Trophoblast cell (in vitro differentiated cells and primary cell): ENCODE results near the gene MYF5. TPM values are rescaled to one million over a fixed set of nuclear protein-coding genes. Genes with fewer than 3 reads are reported as not detected.
"Not testable (repeated sequence)": the region's sequence is repeated elsewhere in the genome, so short reads cannot be mapped to it uniquely, and the experiment has no call there.

ENCODE experiments used
- DNase-seq, 2 donors: peaks; one replicate each; pipeline ENCODE4 v3.0.0-alpha.2; 2016
- H2AFZ ChIP-seq: 2 replicates; pipeline ENCODE4 v1.6.1; 2013; ENCODE audit warnings: low read length, moderate library complexity, mild to moderate bottlenecking; ENCODE audit not compliant: insufficient read depth, poor library complexity
- H2AK5ac ChIP-seq: 2 replicates; pipeline ENCODE4 v1.6.1; 2013; ENCODE audit warnings: mild to moderate bottlenecking, low read length
- H2BK120ac ChIP-seq: 2 replicates; pipeline ENCODE4 v1.6.1; 2013; ENCODE audit warnings: low read length, mild to moderate bottlenecking, moderate library complexity; ENCODE audit not compliant: insufficient read depth, poor library complexity
- H2BK12ac ChIP-seq: 2 replicates; pipeline ENCODE4 v1.6.1; 2013; ENCODE audit warnings: mild to moderate bottlenecking, low read length, moderate library complexity
- H2BK5ac ChIP-seq: 2 replicates; pipeline ENCODE4 v1.6.1; 2013; ENCODE audit warnings: low read length, low read depth, moderate library complexity, mild to moderate bottlenecking; ENCODE audit not compliant: poor library complexity
- H3K14ac ChIP-seq: 2 replicates; pipeline ENCODE4 v1.6.1; 2013; ENCODE audit warnings: mild to moderate bottlenecking, low read length
- H3K18ac ChIP-seq: 2 replicates; pipeline ENCODE4 v1.6.1; 2013; ENCODE audit warnings: mild to moderate bottlenecking, low read length
- H3K23ac ChIP-seq: 2 replicates; pipeline ENCODE4 v1.6.1; 2013; ENCODE audit warnings: low read length
- H3K27ac ChIP-seq: 2 replicates; pipeline ENCODE4 v1.5.1; 2013; ENCODE audit warnings: low read depth, mild to moderate bottlenecking, inconsistent platforms, low read length, moderate library complexity
- H3K27me3 ChIP-seq: 2 replicates; pipeline ENCODE4 v1.6.1; 2013; ENCODE audit warnings: inconsistent platforms, mild to moderate bottlenecking, low read length, moderate library complexity; ENCODE audit not compliant: insufficient read depth
- H3K36me3 ChIP-seq, 2 experiments: 1 replicate in 1 of 2; 2 replicates in 1 of 2; pipeline ENCODE4 v1.6.1; 2013; ENCODE audit warnings: low read length in 2 of 2, mild to moderate bottlenecking in 2 of 2, moderate library complexity in 1 of 2; ENCODE audit not compliant: insufficient read depth in 2 of 2, control insufficient read depth in 1 of 2
- H3K4ac ChIP-seq: 2 replicates; pipeline ENCODE4 v1.6.1; 2013; ENCODE audit warnings: low read depth, mild to moderate bottlenecking, low read length, moderate library complexity
- H3K4me1 ChIP-seq, 2 experiments: 1 replicate in 1 of 2; 2 replicates in 1 of 2; pipeline ENCODE4 v1.6.1; 2013; ENCODE audit warnings: low read length in 2 of 2, mild to moderate bottlenecking in 2 of 2, moderate library complexity in 1 of 2; ENCODE audit not compliant: insufficient read depth in 2 of 2, control insufficient read depth in 1 of 2
- H3K4me2 ChIP-seq: 2 replicates; pipeline ENCODE4 v1.6.1; 2013; ENCODE audit warnings: inconsistent platforms, mild to moderate bottlenecking, low read length, moderate library complexity
- H3K4me3 ChIP-seq: 2 replicates; pipeline ENCODE4 v1.5.1; 2013; ENCODE audit warnings: mild to moderate bottlenecking, low read depth, low read length, inconsistent platforms
- H3K79me1 ChIP-seq: one replicate; pipeline ENCODE4 v1.6.1; 2013; ENCODE audit warnings: low read length
- H3K79me2 ChIP-seq: 2 replicates; pipeline ENCODE4 v1.6.1; 2013; ENCODE audit warnings: low read length, mild to moderate bottlenecking; ENCODE audit not compliant: control insufficient read depth, insufficient read depth, poor library complexity
- H3K9ac ChIP-seq: 2 replicates; pipeline ENCODE4 v1.6.1; 2013; ENCODE audit warnings: mild to moderate bottlenecking, low read length
- H3K9me3 ChIP-seq: 2 replicates; pipeline ENCODE4 v1.6.1; 2013; ENCODE audit warnings: low read depth, mild to moderate bottlenecking, control low read depth, inconsistent platforms, low read length; ENCODE audit not compliant: insufficient read depth
- H4K12ac ChIP-seq: 2 replicates; pipeline ENCODE4 v1.6.1; 2013; ENCODE audit warnings: low read depth, mild to moderate bottlenecking, low read length, moderate library complexity
- H4K8ac ChIP-seq: 2 replicates; pipeline ENCODE4 v1.6.1; 2013; ENCODE audit warnings: low read depth, mild to moderate bottlenecking, low read length, moderate library complexity
- H4K91ac ChIP-seq: one replicate; pipeline ENCODE4 v1.6.1; 2013; ENCODE audit warnings: low read depth, mild to moderate bottlenecking, low read length, moderate library complexity
- WGBS: extraction: QIAGEN DNeasy Blood & Tissue Kit; methylation state at CpG from one replicate; pipeline ENCODE4 v1.1.7; 2013; ENCODE audit warnings: missing lambda C conversion rate; ENCODE audit not compliant: insufficient read length, insufficient coverage; ENCODE audit errors: extremely low coverage; 5-methylcytosine and 5-hydroxymethylcytosine counted together
- polyA plus RNA-seq: library from polyadenylated mRNA; stranded (reverse); fragments of 200-250 nt; gene quantifications from 2 replicates; pipeline ENCODE4 v1.2.3, GENCODE V29; 2013

The MYF5 gene
- not detected in 2 replicates for polyA plus RNA-seq

- no peak within 1 kb of the TSS for H2AK5ac ChIP-seq
- H3K4me1 ChIP-seq: no peaks in the 10 kb centered on the region
- no peaks in the 10 kb centered on the region for H3K9me3 ChIP-seq
- no peaks in the 10 kb centered on the region for H3K79me1 ChIP-seq
- no peak within 1 kb of the TSS for H4K12ac ChIP-seq
- H3K4me3 ChIP-seq: no peak within 1 kb of the TSS
- WGBS: no CpG with 5 or more reads among the region's 45 CpGs
- H3K27me3 ChIP-seq: no peaks in the 10 kb centered on the region
- no peak for DNase-seq
- H2BK120ac ChIP-seq: no peak within 1 kb of the TSS
- no peak within 1 kb of the TSS for H3K18ac ChIP-seq
- no peak within 1 kb of the TSS for H3K27ac ChIP-seq
- H4K8ac ChIP-seq: no peak within 1 kb of the TSS
- no peak within 1 kb of the TSS for H2BK12ac ChIP-seq
- no peak within 1 kb of the TSS for H2AFZ ChIP-seq
- H3K23ac ChIP-seq: no peak within 1 kb of the TSS
- no peaks in the 10 kb centered on the region for H3K36me3 ChIP-seq
- no peak within 1 kb of the TSS for H3K14ac ChIP-seq
- H3K9ac ChIP-seq: no peak within 1 kb of the TSS
- H3K4ac ChIP-seq: no peak within 1 kb of the TSS
- no peaks in the 10 kb centered on the region for H3K79me2 ChIP-seq
- no peak within 1 kb of the TSS for H3K4me2 ChIP-seq
- H4K91ac ChIP-seq: no peak within 1 kb of the TSS
- H2BK5ac ChIP-seq: no peak within 1 kb of the TSS
Measured at GRCh38 chr12:80716696-80717469, at the start of gene MYF5. MYF5 (plus strand) TSS chr12:80716912; CDS start chr12:80717064, 152 bp downstream.

- H2AK5ac ChIP-seq: no peak overlapping the region
- H2AFZ ChIP-seq: no peak overlapping the region
- H3K4me3 ChIP-seq: no peak overlapping the region
- no peak overlapping the region for H2BK12ac ChIP-seq
- H3K79me2 ChIP-seq: no peaks in the 10 kb centered on the region
- H3K23ac ChIP-seq: no peak overlapping the region
- no peak overlapping the region for H2BK120ac ChIP-seq
- H3K79me1 ChIP-seq: no peaks in the 10 kb centered on the region
- no peak overlapping the region for H3K4ac ChIP-seq
- no peak overlapping the region for H4K91ac ChIP-seq
- no peak overlapping the region for H4K12ac ChIP-seq
- no CpG with 5 or more reads among the region's 5 CpGs for WGBS
- H3K14ac ChIP-seq: no peak overlapping the region
- no peak overlapping the region for H3K9ac ChIP-seq
- H4K8ac ChIP-seq: no peak overlapping the region
- no peaks in the 10 kb centered on the region for H3K27me3 ChIP-seq
- no peaks in the 10 kb centered on the region for H3K36me3 ChIP-seq
- no peaks in the 10 kb centered on the region for H3K9me3 ChIP-seq
- no peak overlapping the region for H3K27ac ChIP-seq
- H3K18ac ChIP-seq: no peak overlapping the region
- no peaks in the 10 kb centered on the region for H3K4me1 ChIP-seq
- DNase-seq: no peak
- no peak overlapping the region for H2BK5ac ChIP-seq
- H3K4me2 ChIP-seq: no peak overlapping the region
Measured at GRCh38 chr12:80670214-80670613, 46.5 kb upstream of the MYF5 start.

- not testable (repeated sequence) for H3K4me2 ChIP-seq, H3K36me3 ChIP-seq, H3K4me3 ChIP-seq, H3K9ac ChIP-seq, H2AFZ ChIP-seq, H3K18ac ChIP-seq, H2BK5ac ChIP-seq, H3K27me3 ChIP-seq, H2AK5ac ChIP-seq, H3K14ac ChIP-seq, H4K8ac ChIP-seq, H3K4ac ChIP-seq, DNase-seq, H3K9me3 ChIP-seq, H2BK120ac ChIP-seq, H3K23ac ChIP-seq, H4K12ac ChIP-seq, H3K4me1 ChIP-seq, H4K91ac ChIP-seq, H3K79me2 ChIP-seq, H2BK12ac ChIP-seq, H3K27ac ChIP-seq, H3K79me1 ChIP-seq
- WGBS: no CpG with 5 or more reads among the region's 13 CpGs
Measured at GRCh38 chr12:80676042-80676636, 40.6 kb upstream of the MYF5 start.

- H2BK5ac ChIP-seq: no peak overlapping the region
- no peaks in the 10 kb centered on the region for H3K79me2 ChIP-seq
- H2AK5ac ChIP-seq: no peak overlapping the region
- H2AFZ ChIP-seq: no peak overlapping the region
- H4K8ac ChIP-seq: no peak overlapping the region
- H3K18ac ChIP-seq: no peak overlapping the region
- H4K12ac ChIP-seq: no peak overlapping the region
- no peak for DNase-seq
- H3K4me2 ChIP-seq: no peak overlapping the region
- H3K4me3 ChIP-seq: no peak overlapping the region
- no peak overlapping the region for H3K4ac ChIP-seq
- no peak overlapping the region for H3K14ac ChIP-seq
- no peak overlapping the region for H3K23ac ChIP-seq
- H3K27ac ChIP-seq: no peak overlapping the region
- H3K9me3 ChIP-seq: no peaks in the 10 kb centered on the region
- no peaks in the 10 kb centered on the region for H3K36me3 ChIP-seq
- no peak overlapping the region for H4K91ac ChIP-seq
- no peaks in the 10 kb centered on the region for H3K4me1 ChIP-seq
- H3K79me1 ChIP-seq: no peaks in the 10 kb centered on the region
- no peak overlapping the region for H2BK12ac ChIP-seq
- no CpG with 5 or more reads among the region's 1 CpG for WGBS
- H3K27me3 ChIP-seq: no peaks in the 10 kb centered on the region
- H3K9ac ChIP-seq: no peak overlapping the region
- no peak overlapping the region for H2BK120ac ChIP-seq
Measured at GRCh38 chr12:80676856-80677255, 39.9 kb upstream of the MYF5 start.
